ENCODE results near the gene BCAP31. TPM values are rescaled to one million over a fixed set of nuclear protein-coding genes. Genes with fewer than 3 reads are reported as not detected.
"Not testable (repeated sequence)": the region's sequence is repeated elsewhere in the genome, so short reads cannot be mapped to it uniquely, and the experiment has no call there.

BCAP31 gene
- total RNA-seq, 2 donors from 2014 or later: 115 to 170 TPM

DNA sequence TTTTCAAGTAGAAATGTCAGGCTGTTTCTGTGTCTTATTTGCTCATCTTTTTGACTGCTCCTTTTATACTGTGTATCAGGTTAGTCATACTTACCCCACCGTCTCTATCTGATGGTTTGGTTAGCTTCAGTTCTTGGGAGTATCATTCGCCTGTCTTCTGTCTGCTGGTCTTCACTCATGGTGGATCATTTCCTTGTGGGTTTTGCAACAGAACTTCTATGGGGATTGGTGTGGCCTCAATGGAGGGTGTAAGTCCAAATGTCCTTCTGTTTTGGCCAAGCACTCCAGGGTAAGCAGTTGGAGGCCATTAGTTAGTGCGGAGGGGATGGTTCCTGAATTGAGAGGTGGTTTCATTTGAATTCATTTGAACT, 7.6 kb upstream of the BCAP31 start:
- Mint-ChIP-seq H3K9me3 (no peaks in the 10 kb centered on the region), H3K4me3 (peak overlapping the region; percentile 55), H3K27me3 (no peaks in the 10 kb centered on the region), H3K4me1 (peaks cover 27% of the 10 kb centered on the region), H3K36me3 (ENCODE audit: low read depth) (no peaks in the 10 kb centered on the region), H3K27ac (peak overlapping the region; percentile 75)
- ATAC-seq (replicated peaks): peak; percentile 32

DNA sequence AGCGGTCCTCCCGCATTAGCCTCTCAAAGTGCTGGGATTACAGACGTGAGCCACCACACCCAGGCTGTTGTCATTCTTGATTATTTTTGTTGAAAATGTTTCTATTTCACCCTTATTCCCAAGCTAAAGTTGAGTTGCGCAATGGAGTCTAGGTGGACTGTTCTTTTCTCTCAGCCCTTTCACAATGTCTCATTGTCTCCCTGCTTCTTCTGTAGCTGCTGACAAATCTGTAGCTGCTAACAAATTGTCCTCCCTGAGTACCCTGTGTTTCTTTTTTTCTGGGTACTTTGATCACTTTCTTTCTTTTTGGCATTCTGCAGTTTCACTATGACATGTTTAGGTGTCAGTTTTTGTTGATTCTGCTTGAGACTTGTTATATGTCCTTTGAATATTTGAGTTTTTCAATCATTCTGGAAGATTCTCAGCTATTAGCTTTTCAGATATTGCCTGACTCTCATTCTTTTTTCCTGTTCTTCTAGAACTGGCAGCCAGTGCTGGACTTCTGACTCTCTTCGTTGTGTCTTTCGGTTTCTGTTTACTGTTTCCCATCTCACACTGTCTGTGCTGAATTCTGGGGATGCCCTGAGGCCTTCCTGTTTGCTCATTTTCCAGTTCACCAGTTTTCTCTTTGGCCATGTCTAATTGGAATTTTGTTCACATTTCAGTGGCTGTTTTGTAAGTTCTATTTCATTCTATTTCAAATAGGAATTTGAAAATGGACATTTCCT, 7.1 kb upstream of the BCAP31 start:
- Mint-ChIP-seq H3K36me3 (ENCODE audit: low read depth) (no peaks in the 10 kb centered on the region), H3K4me1 (peaks cover 27% of the 10 kb centered on the region), H3K27ac (peak overlapping the region; percentile 75), H3K9me3 (no peaks in the 10 kb centered on the region), H3K27me3 (no peaks in the 10 kb centered on the region), H3K4me3 (peak overlapping the region; percentile 55)
- peak; percentile 34 for ATAC-seq (replicated peaks)

DNA sequence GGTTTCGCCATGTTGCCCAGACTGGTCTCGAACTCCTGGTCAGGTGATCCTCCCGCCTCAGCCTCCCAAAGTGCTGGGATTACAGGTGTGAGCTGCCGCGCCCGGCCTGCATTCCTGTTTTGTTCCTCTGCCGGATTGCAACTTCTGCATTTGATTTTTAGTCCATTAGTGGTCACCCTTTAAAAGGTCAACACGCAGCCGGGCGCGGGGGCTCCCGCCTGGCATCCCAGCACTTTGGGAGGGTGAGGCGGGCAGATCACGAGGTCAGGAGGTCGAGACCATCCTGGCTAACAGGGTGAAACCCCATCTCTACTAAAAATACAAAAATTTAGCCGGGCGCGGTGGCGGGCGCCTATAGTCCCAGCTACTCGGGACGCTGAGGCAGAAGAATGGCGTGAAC, 5.9 kb upstream of the BCAP31 start:
- ATAC-seq (replicated peaks); H3K4me3 Mint-ChIP-seq; H3K27ac Mint-ChIP-seq; H3K36me3 Mint-ChIP-seq (ENCODE audit: low read depth); H3K9me3 Mint-ChIP-seq; H3K27me3 Mint-ChIP-seq: not testable (repeated sequence)
- H3K4me1 Mint-ChIP-seq: peaks cover 21% of the 10 kb centered on the region

DNA sequence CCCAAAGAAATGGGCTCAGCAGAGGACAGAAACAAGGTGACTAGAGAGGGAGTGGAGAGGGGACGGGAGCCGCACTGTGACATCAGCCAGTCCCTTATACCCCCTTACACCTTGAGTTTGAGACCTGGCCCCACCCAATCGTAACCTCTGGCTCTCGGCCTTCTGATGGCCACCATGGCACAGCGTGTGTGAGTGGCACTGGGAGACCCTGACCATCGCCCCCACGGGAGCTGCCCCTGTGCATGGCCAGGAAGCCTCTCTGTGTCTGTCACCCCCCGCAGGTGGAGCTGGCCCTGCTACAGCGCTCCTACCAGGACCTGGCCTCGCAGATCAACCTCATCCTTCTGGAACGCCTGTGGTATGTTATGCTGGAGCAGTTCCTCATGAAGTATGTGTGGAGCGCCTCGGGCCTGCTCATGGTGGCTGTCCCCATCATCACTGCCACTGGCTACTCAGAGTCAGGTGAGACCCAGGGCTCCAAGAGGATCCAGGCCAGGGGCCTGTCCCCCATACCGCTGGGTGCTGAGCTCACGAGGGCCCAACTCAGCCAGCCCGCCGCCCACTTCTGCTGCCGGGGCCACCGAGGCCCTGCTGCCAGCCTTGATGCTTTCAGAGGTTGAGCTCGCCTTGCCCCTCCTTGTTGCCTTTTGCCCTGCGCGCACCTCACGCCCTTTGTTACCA, 4.9 kb upstream of the BCAP31 start:
- no peaks in the 10 kb centered on the region for H3K36me3 Mint-ChIP-seq (ENCODE audit: low read depth)
- H3K4me1 Mint-ChIP-seq: peaks cover 15% of the 10 kb centered on the region
- ATAC-seq (replicated peaks): no peak
- no peak overlapping the region for H3K27ac Mint-ChIP-seq
- H3K4me3 Mint-ChIP-seq: no peak overlapping the region
- no peaks in the 10 kb centered on the region for H3K27me3 Mint-ChIP-seq
- H3K9me3 Mint-ChIP-seq: no peaks in the 10 kb centered on the region

DNA sequence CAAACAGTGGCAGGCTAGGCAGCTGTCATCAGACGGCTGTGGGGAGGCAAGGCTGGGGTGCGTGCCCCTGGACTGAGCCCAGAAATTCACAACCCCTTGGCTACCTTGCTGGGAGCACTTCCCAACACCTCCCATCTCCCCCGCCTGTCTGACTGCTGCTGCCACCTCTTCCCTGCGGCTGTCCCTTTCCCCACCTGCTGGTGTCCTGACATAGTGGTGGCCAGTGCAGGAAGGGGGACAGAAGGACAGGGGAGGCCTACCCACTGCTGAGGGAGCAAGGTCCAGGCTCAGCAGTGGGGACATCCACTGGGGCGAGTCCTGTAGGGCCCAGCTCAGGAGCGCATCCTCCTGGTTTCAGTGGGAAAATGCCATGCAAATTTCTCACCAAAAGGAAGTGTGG, 3.9 kb upstream of the BCAP31 start:
- Mint-ChIP-seq H3K27ac (no peak overlapping the region), H3K27me3 (no peaks in the 10 kb centered on the region), H3K36me3 (ENCODE audit: low read depth) (peaks cover 4% of the 10 kb centered on the region), H3K4me1 (peaks cover 15% of the 10 kb centered on the region), H3K4me3 (no peak overlapping the region), H3K9me3 (no peaks in the 10 kb centered on the region)
- ATAC-seq (replicated peaks): no peak

DNA sequence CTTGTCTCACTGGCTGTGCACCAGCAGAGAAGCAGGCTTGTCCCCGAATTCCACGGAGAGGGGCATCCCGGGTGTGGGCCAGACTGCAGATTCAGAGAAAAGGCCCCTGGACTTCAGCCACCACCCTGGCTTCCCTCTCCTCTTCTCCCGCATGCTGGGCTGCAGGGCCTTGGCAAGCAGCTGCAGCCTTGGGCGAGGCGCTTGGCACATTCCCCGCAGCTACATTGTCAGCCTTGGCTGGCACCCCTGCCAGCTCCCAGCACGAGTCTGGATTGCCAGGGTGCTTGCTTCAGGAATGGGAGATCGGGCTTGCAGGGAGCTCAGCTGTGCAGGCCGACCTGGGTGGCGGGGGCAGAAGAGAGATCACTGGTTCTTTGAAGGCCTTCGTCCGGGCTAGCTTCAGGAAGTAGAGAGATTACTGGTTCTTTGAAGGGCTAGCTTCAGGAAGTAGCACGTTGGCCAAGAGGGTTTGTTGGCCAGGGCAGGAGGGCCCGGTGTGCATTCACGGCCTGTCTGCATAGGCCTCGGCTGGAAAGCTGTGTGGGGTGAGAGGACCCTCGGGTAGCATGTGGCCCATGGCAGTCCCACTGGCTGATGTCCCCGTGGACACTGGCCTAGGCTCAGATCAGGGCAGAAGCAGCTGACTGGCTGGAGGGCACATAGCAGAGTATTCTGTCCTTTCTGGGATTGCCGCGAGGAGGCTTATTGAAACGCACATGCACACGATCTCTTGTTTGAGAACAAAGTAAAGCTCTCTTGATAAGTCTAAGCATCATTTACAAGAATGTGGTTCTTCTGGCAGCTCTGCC, 3.1 kb upstream of the BCAP31 start:
- Mint-ChIP-seq H3K36me3 (ENCODE audit: low read depth) (peaks cover 12% of the 10 kb centered on the region), H3K27ac (no peak overlapping the region), H3K4me3 (peak overlapping the region; percentile 72), H3K9me3 (no peaks in the 10 kb centered on the region), H3K4me1 (peaks cover 15% of the 10 kb centered on the region), H3K27me3 (no peaks in the 10 kb centered on the region)
- no peak for ATAC-seq (replicated peaks)

DNA sequence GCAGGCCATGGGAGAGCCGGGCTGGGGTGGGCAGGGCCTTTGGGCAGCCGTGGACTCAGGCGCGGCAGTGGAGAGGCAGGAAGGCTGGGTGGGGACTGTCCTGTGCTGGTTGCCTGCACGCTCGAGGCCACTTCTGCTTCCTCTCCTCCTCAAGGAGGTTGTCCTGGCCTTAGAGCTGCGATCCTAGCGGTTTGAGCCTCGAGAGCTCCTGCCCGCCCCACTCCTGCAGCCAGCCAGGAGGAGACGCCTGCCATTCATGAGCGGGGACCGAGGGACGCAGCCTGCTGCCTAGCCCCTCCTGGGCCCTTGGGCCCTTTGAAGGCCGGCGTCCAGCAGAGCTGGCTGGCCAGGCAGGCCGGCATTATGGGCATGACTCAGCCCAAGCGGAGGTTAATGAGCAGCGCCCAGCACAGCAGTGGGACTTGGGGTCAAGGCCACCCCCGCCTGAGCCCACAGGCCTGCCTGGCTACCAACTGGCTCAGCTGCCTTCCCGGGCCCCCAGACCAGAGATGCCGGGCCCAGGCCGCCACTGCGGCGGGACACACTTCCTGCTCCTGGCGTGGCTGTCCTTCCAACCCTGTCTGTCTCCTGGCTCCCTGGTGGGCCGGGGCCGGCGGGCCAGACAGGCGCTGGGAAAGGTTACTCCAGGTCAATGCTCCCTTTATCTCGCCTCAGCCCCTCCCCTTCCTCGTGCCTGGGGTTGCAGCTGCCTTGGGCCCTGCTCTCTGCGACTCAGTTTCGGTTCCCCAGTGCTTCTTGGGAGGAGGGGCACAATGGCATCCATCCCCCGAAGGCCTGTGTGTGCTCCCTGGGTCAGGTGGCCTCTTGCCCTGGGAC, 2.3 kb upstream of the BCAP31 start:
- H3K9me3 Mint-ChIP-seq: no peaks in the 10 kb centered on the region
- H3K4me1 Mint-ChIP-seq: peaks cover 15% of the 10 kb centered on the region
- ATAC-seq (replicated peaks): no peak
- peak overlapping the region; percentile 72 for H3K4me3 Mint-ChIP-seq
- H3K27ac Mint-ChIP-seq: no peak overlapping the region
- H3K36me3 Mint-ChIP-seq (ENCODE audit: low read depth): peaks cover 19% of the 10 kb centered on the region
- no peaks in the 10 kb centered on the region for H3K27me3 Mint-ChIP-seq

DNA sequence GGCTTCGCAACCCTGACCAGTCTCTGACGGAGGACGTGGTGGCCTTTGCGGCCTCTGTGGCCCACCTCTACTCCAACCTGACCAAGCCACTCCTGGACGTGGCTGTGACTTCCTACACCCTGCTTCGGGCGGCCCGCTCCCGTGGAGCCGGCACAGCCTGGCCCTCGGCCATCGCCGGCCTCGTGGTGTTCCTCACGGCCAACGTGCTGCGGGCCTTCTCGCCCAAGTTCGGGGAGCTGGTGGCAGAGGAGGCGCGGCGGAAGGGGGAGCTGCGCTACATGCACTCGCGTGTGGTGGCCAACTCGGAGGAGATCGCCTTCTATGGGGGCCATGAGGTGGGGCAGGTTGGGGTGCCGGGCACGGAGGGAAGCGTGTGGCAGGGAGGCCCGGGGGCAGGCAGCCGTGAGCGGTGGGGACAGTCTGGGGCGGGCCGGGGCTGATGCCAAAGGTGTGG, 1.7 kb upstream of the BCAP31 start:
- H3K9me3 Mint-ChIP-seq: no peaks in the 10 kb centered on the region
- H3K36me3 Mint-ChIP-seq (ENCODE audit: low read depth): peaks cover 22% of the 10 kb centered on the region
- no peaks in the 10 kb centered on the region for H3K27me3 Mint-ChIP-seq
- H3K27ac Mint-ChIP-seq: no peak overlapping the region
- peaks cover 8% of the 10 kb centered on the region for H3K4me1 Mint-ChIP-seq
- ATAC-seq (replicated peaks): no peak
- H3K4me3 Mint-ChIP-seq: peak overlapping the region; percentile 72

DNA sequence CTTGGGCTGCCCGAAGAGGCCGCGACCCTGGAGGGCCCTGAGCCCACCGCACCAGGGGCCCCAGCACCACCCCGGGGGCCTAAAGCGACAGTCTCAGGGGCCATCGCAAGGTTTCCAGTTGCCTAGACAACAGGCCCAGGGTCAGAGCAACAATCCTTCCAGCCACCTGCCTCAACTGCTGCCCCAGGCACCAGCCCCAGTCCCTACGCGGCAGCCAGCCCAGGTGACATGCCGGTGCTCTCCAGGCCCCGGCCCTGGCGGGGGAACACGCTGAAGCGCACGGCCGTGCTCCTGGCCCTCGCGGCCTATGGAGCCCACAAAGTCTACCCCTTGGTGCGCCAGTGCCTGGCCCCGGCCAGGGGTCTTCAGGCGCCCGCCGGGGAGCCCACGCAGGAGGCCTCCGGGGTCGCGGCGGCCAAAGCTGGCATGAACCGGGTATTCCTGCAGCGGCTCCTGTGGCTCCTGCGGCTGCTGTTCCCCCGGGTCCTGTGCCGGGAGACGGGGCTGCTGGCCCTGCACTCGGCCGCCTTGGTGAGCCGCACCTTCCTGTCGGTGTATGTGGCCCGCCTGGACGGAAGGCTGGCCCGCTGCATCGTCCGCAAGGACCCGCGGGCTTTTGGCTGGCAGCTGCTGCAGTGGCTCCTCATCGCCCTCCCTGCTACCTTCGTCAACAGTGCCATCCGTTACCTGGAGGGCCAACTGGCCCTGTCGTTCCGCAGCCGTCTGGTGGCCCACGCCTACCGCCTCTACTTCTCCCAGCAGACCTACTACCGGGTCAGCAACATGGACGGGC, 1.0 kb upstream of the BCAP31 start:
- ATAC-seq (replicated peaks): peak; percentile 5
- H3K27ac Mint-ChIP-seq: no peak overlapping the region
- peaks cover 5% of the 10 kb centered on the region for H3K4me1 Mint-ChIP-seq
- H3K36me3 Mint-ChIP-seq (ENCODE audit: low read depth): peaks cover 28% of the 10 kb centered on the region
- H3K27me3 Mint-ChIP-seq: no peaks in the 10 kb centered on the region
- no peaks in the 10 kb centered on the region for H3K9me3 Mint-ChIP-seq
- peak overlapping the region; percentile 86 for H3K4me3 Mint-ChIP-seq

DNA sequence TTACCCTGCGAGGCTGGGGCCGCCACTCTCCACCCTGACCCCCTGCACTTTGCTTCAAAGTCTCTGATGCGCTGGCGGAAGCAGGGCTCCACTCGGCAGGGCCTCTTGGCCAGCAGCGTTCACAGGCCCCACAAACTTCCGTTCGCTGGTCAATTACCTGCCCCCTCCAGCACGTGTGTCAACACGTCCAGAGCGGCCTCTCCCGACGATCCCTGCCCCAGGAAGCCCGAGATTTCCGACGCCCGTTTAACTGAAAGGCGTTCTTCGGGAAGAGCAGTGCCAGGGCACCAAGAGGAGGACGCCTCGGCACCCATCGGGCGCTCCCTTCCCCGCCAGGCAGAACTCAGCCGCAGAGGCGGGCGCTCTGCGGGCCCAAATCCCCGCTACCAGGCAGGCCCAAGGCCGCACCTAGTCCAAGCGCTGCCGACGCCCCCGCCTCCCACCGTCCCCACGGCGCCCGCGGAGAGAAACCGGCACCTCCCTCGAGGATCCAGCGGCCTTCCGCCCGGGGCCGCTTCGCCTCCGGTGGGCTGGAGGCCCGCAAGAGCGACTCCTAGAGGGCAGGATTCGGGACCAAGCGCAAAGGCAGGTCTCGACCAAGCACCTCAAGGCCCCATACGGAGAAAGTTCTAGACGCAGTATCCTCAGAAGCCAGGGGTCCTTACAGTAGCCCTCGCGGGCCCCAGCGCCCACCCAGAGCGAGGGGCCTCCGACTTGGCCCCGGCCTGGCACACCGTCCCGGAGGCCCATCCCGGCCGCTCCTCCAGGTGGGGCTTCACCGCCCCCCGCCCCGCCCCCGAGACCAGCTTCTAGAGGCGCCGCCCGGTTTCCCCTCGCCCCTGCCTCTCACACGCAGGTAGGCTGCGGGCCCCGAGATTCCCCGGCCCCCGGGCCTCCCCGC, 586 bp downstream of the BCAP31 start:
- Mint-ChIP-seq H3K4me1 (peaks cover 5% of the 10 kb centered on the region), H3K36me3 (ENCODE audit: low read depth) (peaks cover 43% of the 10 kb centered on the region), H3K27me3 (no peaks in the 10 kb centered on the region), H3K27ac (peak overlapping the region; percentile 83), H3K9me3 (no peaks in the 10 kb centered on the region), H3K4me3 (peak overlapping the region; percentile 86)
- ATAC-seq (replicated peaks): peak; percentile 44

DNA sequence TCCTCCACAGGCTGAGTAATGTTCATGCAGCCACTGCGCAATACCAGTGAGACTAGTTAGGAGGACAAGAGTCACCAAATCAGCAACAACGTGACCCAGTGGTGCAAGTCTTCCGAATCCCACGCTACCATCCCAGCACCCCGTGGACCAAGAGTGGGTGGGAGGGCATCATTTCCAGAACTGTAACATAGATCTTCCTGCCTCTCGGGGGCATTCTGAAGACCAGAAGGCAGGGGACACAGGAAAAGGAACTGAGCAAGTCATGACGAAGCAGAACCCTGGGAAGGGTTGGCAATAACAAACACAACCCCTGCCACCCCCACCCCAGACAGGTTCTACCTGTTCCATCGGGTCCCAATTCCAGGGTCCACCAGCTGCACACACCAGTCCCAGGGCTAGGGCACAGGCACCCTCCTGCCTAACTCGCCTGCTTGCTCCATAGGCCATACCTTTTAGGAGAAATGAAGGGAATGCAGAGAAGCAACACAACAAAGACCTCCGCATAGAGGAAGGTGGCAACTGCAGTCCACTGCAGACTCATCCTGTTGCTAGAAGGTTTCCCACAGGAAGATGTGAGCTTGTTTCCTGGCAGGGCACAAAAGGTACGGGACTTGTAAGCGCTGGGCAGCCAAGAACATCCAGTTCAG, 1.4 kb downstream of the BCAP31 start:
- peak overlapping the region; percentile 86 for H3K4me3 Mint-ChIP-seq
- H3K36me3 Mint-ChIP-seq (ENCODE audit: low read depth): peaks cover 49% of the 10 kb centered on the region
- peak overlapping the region; percentile 83 for H3K27ac Mint-ChIP-seq
- no peaks in the 10 kb centered on the region for H3K9me3 Mint-ChIP-seq
- ATAC-seq (replicated peaks): no peak
- no peaks in the 10 kb centered on the region for H3K27me3 Mint-ChIP-seq
- peaks cover 5% of the 10 kb centered on the region for H3K4me1 Mint-ChIP-seq

DNA sequence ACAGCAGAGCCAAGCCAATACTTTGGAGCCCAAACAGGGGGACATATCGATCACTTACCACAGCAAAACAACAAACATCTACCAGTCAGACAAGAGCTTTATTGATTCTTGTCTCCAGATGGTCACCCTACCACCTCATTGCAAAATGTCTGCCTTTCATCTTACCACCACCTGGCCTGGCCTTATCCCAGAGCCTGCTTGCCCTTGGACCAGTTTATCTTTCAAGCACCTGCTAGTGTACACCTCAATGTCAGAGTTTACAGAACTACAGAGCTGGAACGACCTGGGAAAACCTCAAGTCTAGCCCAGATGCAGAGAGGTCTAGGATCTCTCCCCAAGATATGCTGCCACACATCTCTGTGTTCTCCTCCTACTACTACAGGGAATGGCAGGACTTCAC, 4.5 kb downstream of the BCAP31 start:
- Mint-ChIP-seq H3K9me3 (no peaks in the 10 kb centered on the region), H3K27ac (no peak overlapping the region), H3K4me3 (no peak overlapping the region), H3K36me3 (ENCODE audit: low read depth) (peaks cover 74% of the 10 kb centered on the region), H3K27me3 (no peaks in the 10 kb centered on the region), H3K4me1 (peaks cover 5% of the 10 kb centered on the region)
- no peak for ATAC-seq (replicated peaks)
